DOHH2 (cell line): ENCODE data around the gene HDC.

Experiments
- H3F3A ChIP-seq: fragments of 200-600 bp; sonication (generic), shearing (Covaris generic); 2 replicates; pipeline ENCODE4 v1.6.0; 2016; ENCODE audit warnings: antibody characterized with exemption, mild to moderate bottlenecking; ENCODE audit not compliant: control insufficient read depth, insufficient read depth
- H3K27ac ChIP-seq: fragments of 200-600 bp; sonication (generic); 2 replicates; pipeline ENCODE4 v1.5.1; 2014; ENCODE audit warnings: low read depth, mild to moderate bottlenecking, low read length, moderate library complexity
- H3K27me3 ChIP-seq: fragments of 200-600 bp; sonication (generic); 2 replicates; pipeline ENCODE4 v1.6.1; 2014; ENCODE audit warnings: mild to moderate bottlenecking, low read length, mixed read lengths; ENCODE audit not compliant: control insufficient read depth
- H3K36me3 ChIP-seq: fragments of 200-600 bp; sonication (generic); 2 replicates; pipeline ENCODE4 v1.6.1; 2014; ENCODE audit warnings: mild to moderate bottlenecking, low read length, moderate library complexity, mixed read lengths; ENCODE audit not compliant: control insufficient read depth
- H3K4me1 ChIP-seq: fragments of 200-600 bp; sonication (generic); 2 replicates; pipeline ENCODE4 v1.6.1; 2014; ENCODE audit warnings: mild to moderate bottlenecking, low read length, mixed read lengths; ENCODE audit not compliant: control insufficient read depth
- H3K4me2 ChIP-seq: fragments of 200-600 bp; sonication (generic); 2 replicates; pipeline ENCODE4 v1.6.0; 2014; ENCODE audit warnings: mild to moderate bottlenecking, low read length, moderate library complexity
- H3K4me3 ChIP-seq: fragments of 200-600 bp; sonication (generic); 2 replicates; pipeline ENCODE4 v1.5.1; 2014; ENCODE audit warnings: mild to moderate bottlenecking, low read length, mixed read lengths
- H3K79me2 ChIP-seq: fragments of 200-600 bp; sonication (generic); 2 replicates; pipeline ENCODE4 v1.6.1; 2014; ENCODE audit warnings: mild to moderate bottlenecking, low read length, mixed read lengths; ENCODE audit not compliant: control insufficient read depth
- H3K9me2 ChIP-seq: fragments of 200-600 bp; sonication (generic); replicated peaks from 2 replicates; pipeline ENCODE4 v1.6.1; 2014; ENCODE audit warnings: mild to moderate bottlenecking, low read length, mixed read lengths; ENCODE audit not compliant: control insufficient read depth
- H3K9me3 ChIP-seq: fragments of 200-600 bp; sonication (generic); 2 replicates; pipeline ENCODE4 v1.6.1; 2014; ENCODE audit warnings: antibody characterized with exemption, low read length, mixed read lengths; ENCODE audit not compliant: control insufficient read depth, insufficient read depth
- H4K20me1 ChIP-seq: fragments of 200-600 bp; sonication (generic); 2 replicates; pipeline ENCODE4 v1.6.0; 2014; ENCODE audit warnings: low read depth, mild to moderate bottlenecking, antibody characterized with exemption, low read length, moderate library complexity; ENCODE audit not compliant: control insufficient read depth, insufficient read depth
- CTCF ChIP-seq: fragments of 200-600 bp; sonication (generic); IDR thresholded peaks from one replicate; pipeline ENCODE4 v1.5.1; 2014; ENCODE audit warnings: antibody characterized with exemption, mild to moderate bottlenecking, low read depth, low read length; ENCODE audit not compliant: poor library complexity, severe bottlenecking
- EZH2phosphoT487 ChIP-seq: fragments of 200-600 bp; sonication (generic); IDR thresholded peaks from 2 replicates; pipeline ENCODE4 v1.6.1; 2017; ENCODE audit warnings: borderline replicate concordance, mild to moderate bottlenecking, antibody characterized with exemption, low read length, moderate library complexity, mixed read lengths

The HDC gene

GRCh38 chr15:50192164-50192563, 73.4 kb downstream of the HDC start:
- no peaks in the 10 kb centered on the region for H3K36me3 ChIP-seq
- no peaks in the 10 kb centered on the region for H3K9me3 ChIP-seq
- no peak for TF ChIP-seq EZH2phosphoT487
- TF ChIP-seq CTCF: no peak
- peaks cover 6% of the 10 kb centered on the region for H3K4me1 ChIP-seq
- no peak overlapping the region for H3K4me2 ChIP-seq
- H3F3A ChIP-seq: no peaks in the 10 kb centered on the region
- H4K20me1 ChIP-seq: no peaks in the 10 kb centered on the region
- no peak overlapping the region for H3K27ac ChIP-seq
- H3K9me2 ChIP-seq: no peaks in the 10 kb centered on the region
- no peaks in the 10 kb centered on the region for H3K79me2 ChIP-seq
- H3K4me3 ChIP-seq: no peak overlapping the region
- no peaks in the 10 kb centered on the region for H3K27me3 ChIP-seq
